ENCODE data around the gene HSF4. TPM values are rescaled to one million over a fixed set of nuclear protein-coding genes. Genes with fewer than 3 reads are reported as not detected.

Gene HSF4
- total RNA-seq, 1 experiment from 2014 or later, result 38.6 TPM

DNA sequence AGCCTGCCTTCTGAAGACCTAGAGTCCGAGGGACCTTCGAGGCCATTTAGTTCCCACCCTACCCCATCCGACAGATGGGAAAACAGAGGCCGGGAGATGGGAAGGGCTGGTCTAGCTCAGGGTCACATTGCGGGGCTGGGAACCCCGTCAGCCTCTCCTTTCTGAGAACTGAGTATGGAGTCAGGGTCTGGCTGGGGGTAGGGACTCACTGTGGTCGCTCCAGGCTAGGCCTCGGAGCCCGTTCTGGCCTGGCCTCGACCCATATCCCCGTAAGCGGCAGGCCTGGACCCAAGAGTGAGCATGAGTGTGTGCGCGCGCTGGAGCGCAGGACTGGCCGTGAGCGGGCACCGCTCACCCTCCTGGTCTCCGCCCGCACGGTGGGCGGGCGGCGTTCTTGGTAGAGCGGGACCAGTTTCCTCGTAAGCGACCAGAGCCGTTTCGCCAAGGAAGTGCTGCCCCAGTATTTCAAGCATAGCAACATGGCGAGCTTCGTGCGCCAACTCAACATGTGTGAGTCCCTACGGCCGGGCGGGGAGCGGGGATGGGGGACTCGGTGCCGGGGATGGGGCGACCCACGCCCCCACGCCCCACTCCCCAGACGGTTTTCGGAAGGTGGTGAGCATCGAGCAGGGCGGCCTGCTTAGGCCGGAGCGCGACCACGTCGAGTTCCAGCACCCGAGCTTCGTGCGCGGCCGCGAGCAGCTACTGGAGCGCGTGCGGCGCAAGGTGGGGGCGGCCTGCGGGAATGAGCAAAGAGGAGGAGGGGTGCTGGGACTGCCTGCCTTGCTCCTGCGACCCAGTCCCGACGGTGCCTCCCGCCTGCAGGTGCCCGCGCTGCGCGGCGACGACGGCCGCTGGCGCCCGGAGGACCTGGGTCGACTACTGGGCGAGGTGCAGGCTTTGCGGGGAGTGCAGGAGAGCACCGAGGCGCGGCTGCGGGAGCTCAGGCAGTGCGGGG, 855 bp downstream of the HSF4 start:
- Histone ChIP-seq H3K27me3 (ENCODE audit: control insufficient read depth, insufficient read depth, low read length) (no peaks in the 10 kb centered on the region), H3K27ac (ENCODE audit: low read length) (no peak overlapping the region), H3K4me1 (ENCODE audit: control insufficient read depth, insufficient read depth, low read length) (peaks cover 7% of the 10 kb centered on the region; the same call in 1 of the 2 replicates), H3K36me3 (ENCODE audit: control insufficient read depth, insufficient read depth, low read length) (no peaks in the 10 kb centered on the region; the same call in 1 of the 2 replicates), H3K4me3 (ENCODE audit: low read depth in 2 of 2, low read length in 2 of 2) (no peak overlapping the region), H3K9me3 (ENCODE audit: control insufficient read depth, insufficient read depth, low read depth, low read length) (no peaks in the 10 kb centered on the region)
- no peak for TF ChIP-seq POLR2AphosphoS5 (IDR thresholded peaks at IDR 0.05; ENCODE audit: low read depth, low read length)
- TF ChIP-seq TCF7L2 (IDR thresholded peaks at IDR 0.05; ENCODE audit: low read depth, low read length), result no peak
- TF ChIP-seq SIN3A (IDR thresholded peaks at IDR 0.05; ENCODE audit: borderline replicate concordance, insufficient read depth, low read depth, low read length), result no peak
- TF ChIP-seq, protein P1, sequence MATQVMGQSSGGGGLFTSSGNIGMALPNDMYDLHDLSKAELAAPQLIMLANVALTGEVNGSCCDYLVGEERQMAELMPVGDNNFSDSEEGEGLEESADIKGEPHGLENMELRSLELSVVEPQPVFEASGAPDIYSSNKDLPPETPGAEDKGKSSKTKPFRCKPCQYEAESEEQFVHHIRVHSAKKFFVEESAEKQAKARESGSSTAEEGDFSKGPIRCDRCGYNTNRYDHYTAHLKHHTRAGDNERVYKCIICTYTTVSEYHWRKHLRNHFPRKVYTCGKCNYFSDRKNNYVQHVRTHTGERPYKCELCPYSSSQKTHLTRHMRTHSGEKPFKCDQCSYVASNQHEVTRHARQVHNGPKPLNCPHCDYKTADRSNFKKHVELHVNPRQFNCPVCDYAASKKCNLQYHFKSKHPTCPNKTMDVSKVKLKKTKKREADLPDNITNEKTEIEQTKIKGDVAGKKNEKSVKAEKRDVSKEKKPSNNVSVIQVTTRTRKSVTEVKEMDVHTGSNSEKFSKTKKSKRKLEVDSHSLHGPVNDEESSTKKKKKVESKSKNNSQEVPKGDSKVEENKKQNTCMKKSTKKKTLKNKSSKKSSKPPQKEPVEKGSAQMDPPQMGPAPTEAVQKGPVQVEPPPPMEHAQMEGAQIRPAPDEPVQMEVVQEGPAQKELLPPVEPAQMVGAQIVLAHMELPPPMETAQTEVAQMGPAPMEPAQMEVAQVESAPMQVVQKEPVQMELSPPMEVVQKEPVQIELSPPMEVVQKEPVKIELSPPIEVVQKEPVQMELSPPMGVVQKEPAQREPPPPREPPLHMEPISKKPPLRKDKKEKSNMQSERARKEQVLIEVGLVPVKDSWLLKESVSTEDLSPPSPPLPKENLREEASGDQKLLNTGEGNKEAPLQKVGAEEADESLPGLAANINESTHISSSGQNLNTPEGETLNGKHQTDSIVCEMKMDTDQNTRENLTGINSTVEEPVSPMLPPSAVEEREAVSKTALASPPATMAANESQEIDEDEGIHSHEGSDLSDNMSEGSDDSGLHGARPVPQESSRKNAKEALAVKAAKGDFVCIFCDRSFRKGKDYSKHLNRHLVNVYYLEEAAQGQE (IDR thresholded peaks at IDR 0.05; ENCODE audit: insufficient read depth in 1 of 2, low read depth in 2 of 2, low read length in 1 of 2), result no peak
- TF ChIP-seq, protein P2, sequence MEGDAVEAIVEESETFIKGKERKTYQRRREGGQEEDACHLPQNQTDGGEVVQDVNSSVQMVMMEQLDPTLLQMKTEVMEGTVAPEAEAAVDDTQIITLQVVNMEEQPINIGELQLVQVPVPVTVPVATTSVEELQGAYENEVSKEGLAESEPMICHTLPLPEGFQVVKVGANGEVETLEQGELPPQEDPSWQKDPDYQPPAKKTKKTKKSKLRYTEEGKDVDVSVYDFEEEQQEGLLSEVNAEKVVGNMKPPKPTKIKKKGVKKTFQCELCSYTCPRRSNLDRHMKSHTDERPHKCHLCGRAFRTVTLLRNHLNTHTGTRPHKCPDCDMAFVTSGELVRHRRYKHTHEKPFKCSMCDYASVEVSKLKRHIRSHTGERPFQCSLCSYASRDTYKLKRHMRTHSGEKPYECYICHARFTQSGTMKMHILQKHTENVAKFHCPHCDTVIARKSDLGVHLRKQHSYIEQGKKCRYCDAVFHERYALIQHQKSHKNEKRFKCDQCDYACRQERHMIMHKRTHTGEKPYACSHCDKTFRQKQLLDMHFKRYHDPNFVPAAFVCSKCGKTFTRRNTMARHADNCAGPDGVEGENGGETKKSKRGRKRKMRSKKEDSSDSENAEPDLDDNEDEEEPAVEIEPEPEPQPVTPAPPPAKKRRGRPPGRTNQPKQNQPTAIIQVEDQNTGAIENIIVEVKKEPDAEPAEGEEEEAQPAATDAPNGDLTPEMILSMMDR (IDR thresholded peaks at IDR 0.05), result no peak
- CTCF ChIA-PET, result no interaction called here
- POLR2A ChIA-PET, result interaction anchor here (0.6 kb wide), 1 partner anchor 82 kb away, joined by 4 read pairs; the partner anchor contains the start of gene FHOD1
- intact Hi-C loops (cut with micrococcal nuclease; ENCODE audit: unreplicated experiment), result no loop called here
- BruUV-seq (replicated peaks), result no TSS peak
- ATAC-seq, result no peak
- no peak for DNase-seq (ENCODE audit: low read depth, low spot score)
- in situ Hi-C loops (cut with HindIII; ENCODE audit: low pct_unique_long_range_greater_than_20kb, low sequenced_read_pairs), result no loop called here

GRCh38 chr16:67166110-67166547, 1.6 kb downstream of the HSF4 start:
- no TSS peak for BruUV-seq (replicated peaks)
- POLR2A ChIA-PET, result no interaction called here
- Histone ChIP-seq H3K9me3 (ENCODE audit: control insufficient read depth, insufficient read depth, low read depth, low read length) (no peaks in the 10 kb centered on the region), H3K27ac (ENCODE audit: low read length) (no peak overlapping the region), H3K4me3 (ENCODE audit: low read depth in 2 of 2, low read length in 2 of 2) (no peak overlapping the region), H3K4me1 (ENCODE audit: control insufficient read depth, insufficient read depth, low read length) (peaks cover 12% of the 10 kb centered on the region), H3K36me3 (ENCODE audit: control insufficient read depth, insufficient read depth, low read length) (no peaks in the 10 kb centered on the region; the same call in 1 of the 2 replicates), H3K27me3 (ENCODE audit: control insufficient read depth, insufficient read depth, low read length) (no peaks in the 10 kb centered on the region)
- DNase-seq (ENCODE audit: low read depth, low spot score) (no peak), ATAC-seq (no peak)
- CTCF ChIA-PET, result no interaction called here
- intact Hi-C loops (cut with micrococcal nuclease; ENCODE audit: unreplicated experiment), result no loop called here
- no peak for TF ChIP-seq TCF7L2 (IDR thresholded peaks at IDR 0.05; ENCODE audit: low read depth, low read length)
- TF ChIP-seq, protein P2 (IDR thresholded peaks at IDR 0.05), result no peak
- no peak for TF ChIP-seq POLR2AphosphoS5 (IDR thresholded peaks at IDR 0.05; ENCODE audit: low read depth, low read length)
- TF ChIP-seq SIN3A (IDR thresholded peaks at IDR 0.05; ENCODE audit: borderline replicate concordance, insufficient read depth, low read depth, low read length), result no peak
- TF ChIP-seq, protein P1 (IDR thresholded peaks at IDR 0.05; ENCODE audit: insufficient read depth in 1 of 2, low read depth in 2 of 2, low read length in 1 of 2), result no peak
- in situ Hi-C loops (cut with HindIII; ENCODE audit: low pct_unique_long_range_greater_than_20kb, low sequenced_read_pairs), result no loop called here

All from Panc1 (cell line).